Measurements from ENCODE around the gene SAAL1. TPM values are rescaled to one million over a fixed set of nuclear protein-coding genes. Genes with fewer than 3 reads are reported as not detected.

Gene SAAL1
- total RNA-seq, 1 experiment from 2014 or later, result 43.5 TPM

- Histone ChIP-seq H3K27me3 (ENCODE audit: insufficient read depth, low read length) (no peaks in the 10 kb centered on the region), H3K9ac (ENCODE audit: extremely low read depth, insufficient read length, low read length) (no peak overlapping the region), H2AFZ (ENCODE audit: low read length) (no peak overlapping the region), H3K23me2 (ENCODE audit: insufficient read length, low read depth, low read length, poor library complexity, severe bottlenecking) (no peaks in the 10 kb centered on the region), H3K79me2 (ENCODE audit: insufficient read depth, low read length) (no peaks in the 10 kb centered on the region), H3K27ac (ENCODE audit: insufficient read length, low read depth, low read length) (no peak overlapping the region), H3K9me3 (ENCODE audit: control insufficient read depth, low read depth, low read length) (no peaks in the 10 kb centered on the region), H2AK5ac (ENCODE audit: insufficient read length, low read length) (no peak overlapping the region), H3K18ac (ENCODE audit: insufficient read length, low read depth, low read length) (no peak overlapping the region), H2BK15ac (ENCODE audit: low read depth, low read length) (no peak overlapping the region), H2BK120ac (ENCODE audit: low read depth, low read length, poor library complexity, severe bottlenecking) (no peak overlapping the region), H4K91ac (ENCODE audit: insufficient read length, low read depth, low read length) (no peak overlapping the region), H3K56ac (ENCODE audit: insufficient read length, low read depth, low read length) (no peak overlapping the region), H3K4ac (ENCODE audit: low read depth, low read length) (no peak overlapping the region), H4K5ac (ENCODE audit: insufficient read length, low read depth, low read length) (no peak overlapping the region), H2BK20ac (ENCODE audit: low read depth, low read length, poor library complexity, severe bottlenecking) (no peak overlapping the region), H2BK12ac (ENCODE audit: insufficient read length, low read depth, low read length) (no peak overlapping the region), H3K23ac (ENCODE audit: insufficient read length, low read depth, low read length) (no peak overlapping the region), H2BK5ac (ENCODE audit: insufficient read length, low read length) (no peak overlapping the region), H4K20me1 (ENCODE audit: control insufficient read depth, insufficient read depth, insufficient read length) (no peaks in the 10 kb centered on the region), H3K79me1 (ENCODE audit: insufficient read depth, low read depth, low read length, poor library complexity, severe bottlenecking) (no peaks in the 10 kb centered on the region), H3K4me2 (ENCODE audit: insufficient read depth, insufficient read length, low read length) (no peak overlapping the region), H4K8ac (replicated peaks; ENCODE audit: insufficient read length, low read depth, low read length) (no peak overlapping the region), H3T11ph (ENCODE audit: low read length) (no peak overlapping the region), H3K14ac (ENCODE audit: insufficient read depth, low read length) (no peak overlapping the region), H3K4me1 (ENCODE audit: insufficient read depth, low read length) (no peaks in the 10 kb centered on the region)
- TF ChIP-seq CTCF (conservative IDR thresholded peaks at IDR 0.05), result no peak
- Mint-ChIP-seq H3K36me3 (ENCODE audit: insufficient read depth in 1 of 3, low read depth in 3 of 3) (peaks cover 18 to 75% (median 60%) of the 10 kb centered on the region in 3 experiments; a peak in 6 of 7 replicates), H3K4me1 (peaks cover 0 to 4% of the 10 kb centered on the region in 2 experiments; a peak in 1 of 4 replicates), H3K4me3 (no peak overlapping the region), H3K27ac (no peak overlapping the region), H3K9me3 (no peaks in the 10 kb centered on the region), H3K27me3 (ENCODE audit: low read depth) (no peaks in the 10 kb centered on the region)
- no peak for DNase-seq
- no CpG with 5 or more reads among the region's 2 CpGs for WGBS (ENCODE audit: extremely low coverage, insufficient read length, low lambda C conversion rate)
Observed at GRCh38 chr11:18088366-18088765, 17.5 kb downstream of the SAAL1 start.

Data from H9 (cell line).